SK-N-MC (cell line): ENCODE results near the gene PRMT3.

Experiments used
- EZH2 ChIP-seq: fragments of 200-600 bp; sonication (generic); IDR thresholded peaks from one replicate; pipeline ENCODE4 v1.6.1; 2017; ENCODE audit warnings: antibody characterized with exemption
- POLR2AphosphoS5 ChIP-seq: IDR thresholded peaks from 2 replicates; pipeline ENCODE4 v1.6.1; 2012; ENCODE audit warnings: mild to moderate bottlenecking, low read depth, low read length, borderline replicate concordance

DNA sequence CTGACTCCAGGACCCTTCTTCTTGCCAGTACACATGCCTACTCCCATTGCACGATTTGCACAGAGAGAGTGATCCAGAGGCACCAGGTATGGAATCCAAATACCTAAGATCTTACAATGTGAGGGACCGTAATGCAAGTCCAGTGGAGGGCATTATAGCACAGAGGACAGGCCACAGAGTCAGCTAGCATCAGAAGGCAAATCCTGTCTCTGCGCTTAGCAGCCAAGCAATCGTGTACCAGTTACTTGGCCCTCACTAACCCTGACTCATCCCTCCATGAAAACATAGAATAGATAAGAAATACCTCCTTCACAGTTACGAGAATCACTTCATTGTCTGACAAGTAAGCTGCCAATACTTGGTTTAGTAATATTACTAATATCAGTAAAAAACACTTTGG is 142.2 kb downstream of the PRMT3 start:
- TF ChIP-seq EZH2 = no peak
- TF ChIP-seq POLR2AphosphoS5 = no peak
